HG02840 (cell line): Measurements from ENCODE around the gene WNT7B.

Experiments
- ATAC-seq: cut with Tn5 transposase; IDR thresholded peaks from one replicate; pipeline ENCODE4 v1.9.1; 2021; ENCODE audit warnings: mild to moderate bottlenecking, moderate library complexity, moderate number of reproducible peaks; ENCODE audit not compliant: unreplicated experiment, low FRiP score

The WNT7B gene

DNA sequence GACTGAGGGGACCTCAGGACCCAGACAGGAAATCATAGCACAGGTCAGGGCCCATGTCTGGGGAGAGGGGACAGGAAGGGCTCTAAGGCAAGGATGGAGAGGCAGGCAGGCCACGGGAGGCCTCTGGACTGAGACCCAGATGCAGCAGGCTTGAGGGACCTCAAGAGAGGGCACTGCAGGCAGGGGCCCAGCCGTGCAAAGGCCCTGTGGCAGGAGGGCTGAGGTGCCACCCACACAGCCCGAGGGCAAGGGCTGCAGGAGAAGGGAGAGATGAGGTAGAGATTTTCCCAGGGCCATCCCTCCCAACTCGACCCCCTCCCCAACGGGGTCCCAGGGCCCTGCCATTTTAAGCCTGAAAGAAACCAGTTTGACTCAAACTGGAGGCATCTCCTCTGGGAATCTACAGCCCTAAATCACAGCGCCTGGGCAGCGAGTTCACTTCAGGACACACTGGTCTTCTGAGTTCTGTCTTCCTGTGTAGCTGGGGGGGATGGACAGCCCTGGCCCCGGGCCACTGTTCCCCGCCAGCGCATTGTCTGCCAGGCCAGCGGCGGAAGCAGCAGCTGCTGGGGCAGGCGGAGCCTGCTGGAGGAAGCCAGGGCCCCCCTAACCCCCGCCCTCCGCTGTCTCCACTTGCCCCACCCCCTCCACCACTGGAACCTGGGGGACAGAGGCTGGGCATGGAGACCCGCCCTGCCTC lies 20.3 kb upstream of the WNT7B start:
- no peak for ATAC-seq

DNA sequence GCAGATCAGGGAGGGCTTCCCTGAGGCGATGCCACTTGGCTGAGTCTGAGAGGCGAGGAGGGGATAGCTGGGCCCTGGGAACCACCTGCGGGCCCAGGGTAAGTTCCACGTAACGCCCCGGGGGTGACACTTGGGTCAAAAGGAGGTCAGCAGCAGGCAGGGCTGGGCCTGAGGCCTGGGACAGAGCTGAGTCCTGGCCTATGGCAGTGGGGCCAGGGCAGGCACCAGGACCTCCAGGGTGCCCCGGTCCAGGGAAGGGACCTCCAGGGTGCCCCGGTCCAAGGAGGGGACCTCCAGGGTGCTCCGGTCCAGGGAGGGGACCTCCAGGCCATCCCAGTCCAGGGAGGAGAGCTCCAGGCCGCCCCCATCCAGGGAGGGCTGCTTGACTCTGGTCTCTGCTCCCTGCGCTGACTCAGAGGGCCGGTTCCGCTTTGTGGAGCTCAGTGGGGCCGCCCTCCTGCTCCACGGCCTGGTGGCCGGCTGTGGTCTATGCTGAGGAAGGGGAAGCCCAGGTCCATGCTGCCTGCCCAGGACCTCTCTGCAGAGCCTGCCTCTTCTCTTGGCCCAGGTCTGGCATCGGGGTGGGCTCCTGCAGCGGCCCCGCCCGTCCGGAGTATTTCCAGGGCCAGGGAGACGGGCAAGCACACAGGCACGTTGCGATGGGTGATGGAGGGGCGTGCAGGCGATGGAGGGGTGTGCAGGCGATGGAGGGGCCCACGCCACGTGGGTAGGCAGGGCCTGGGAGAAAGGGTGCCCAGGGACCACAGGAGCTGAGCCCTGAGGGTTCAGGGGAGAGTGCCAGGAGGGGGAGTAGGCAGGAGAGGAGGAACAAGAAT lies 19.5 kb upstream of the WNT7B start:
- no peak for ATAC-seq

DNA sequence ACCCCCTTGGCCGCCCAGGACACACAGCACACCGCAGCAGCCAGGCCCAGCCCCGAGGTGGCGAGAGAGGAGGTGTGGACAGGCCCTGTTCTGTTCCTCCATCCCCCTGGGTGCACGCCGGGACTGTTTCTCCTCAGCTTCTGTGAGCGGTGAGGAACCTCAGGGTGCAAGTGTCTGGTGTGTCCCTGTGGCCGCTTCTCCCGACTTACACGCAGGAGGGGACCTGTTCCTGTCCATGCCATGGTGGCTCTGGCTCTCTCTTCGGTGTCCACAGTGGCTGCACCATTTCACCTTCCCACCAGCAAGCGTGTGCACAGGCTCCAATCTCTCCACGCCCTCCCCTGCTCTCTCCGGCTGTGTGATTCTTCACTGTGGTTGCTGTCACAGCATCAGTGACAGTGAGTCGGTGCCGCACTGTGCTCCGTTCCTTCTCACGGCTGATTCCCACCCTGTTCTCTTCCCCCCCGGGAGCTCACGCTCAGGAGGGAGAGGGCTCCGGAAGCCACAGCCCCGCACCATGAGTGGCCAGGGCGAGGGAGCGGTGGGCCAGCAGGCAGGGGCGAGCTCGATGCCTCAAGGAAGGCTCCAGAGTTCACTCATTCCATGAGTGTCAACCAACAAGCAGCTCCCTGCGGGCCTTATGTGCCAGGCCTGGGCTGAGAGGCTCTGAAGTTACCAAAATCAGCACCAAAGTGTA lies 18.6 kb upstream of the WNT7B start:
- ATAC-seq: no peak

DNA sequence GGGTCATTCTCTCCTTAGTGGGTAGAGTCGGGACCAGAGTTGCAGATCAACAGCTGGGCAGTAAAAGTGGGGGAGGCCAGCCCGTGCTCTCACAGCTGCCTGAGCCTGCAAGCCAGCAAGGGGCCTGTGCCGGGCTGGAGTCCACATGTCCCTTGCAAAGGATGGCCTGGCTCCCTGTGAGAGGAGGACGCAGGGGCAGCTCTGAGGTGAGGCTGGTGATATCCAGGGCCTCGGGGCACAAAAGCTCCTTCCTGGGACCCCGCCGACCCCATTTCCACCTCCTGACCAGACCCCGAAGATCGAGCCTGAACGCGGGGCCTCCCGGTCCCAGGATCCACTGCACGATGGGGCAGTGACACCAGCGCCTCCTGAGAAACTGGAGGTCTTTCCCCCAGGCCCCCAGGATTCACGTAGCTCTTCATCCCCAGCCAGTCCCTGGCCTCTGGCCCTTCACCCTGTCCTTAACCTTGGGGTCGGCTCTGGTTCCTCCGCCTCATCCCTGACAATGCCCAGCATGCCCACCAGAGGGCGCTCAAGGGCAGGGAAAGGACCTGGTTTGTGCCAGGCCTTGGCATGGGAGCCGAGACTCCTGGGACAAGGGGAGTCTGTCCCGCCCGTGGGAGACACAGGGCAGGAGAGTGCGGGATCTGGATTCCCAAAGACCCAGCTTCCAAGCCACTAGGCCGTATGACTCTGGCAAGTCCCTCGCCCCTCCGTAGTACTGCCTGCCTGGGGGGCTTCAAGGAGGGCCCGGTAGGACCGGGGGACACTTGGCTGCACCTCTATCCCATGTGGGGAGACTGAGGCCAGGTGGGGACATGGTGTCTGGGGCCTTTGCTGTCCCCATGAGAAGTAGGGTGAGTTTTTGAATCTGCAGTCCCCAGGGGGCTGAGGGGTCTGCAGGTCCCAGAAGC lies 17.8 kb upstream of the WNT7B start:
- ATAC-seq: no peak

DNA sequence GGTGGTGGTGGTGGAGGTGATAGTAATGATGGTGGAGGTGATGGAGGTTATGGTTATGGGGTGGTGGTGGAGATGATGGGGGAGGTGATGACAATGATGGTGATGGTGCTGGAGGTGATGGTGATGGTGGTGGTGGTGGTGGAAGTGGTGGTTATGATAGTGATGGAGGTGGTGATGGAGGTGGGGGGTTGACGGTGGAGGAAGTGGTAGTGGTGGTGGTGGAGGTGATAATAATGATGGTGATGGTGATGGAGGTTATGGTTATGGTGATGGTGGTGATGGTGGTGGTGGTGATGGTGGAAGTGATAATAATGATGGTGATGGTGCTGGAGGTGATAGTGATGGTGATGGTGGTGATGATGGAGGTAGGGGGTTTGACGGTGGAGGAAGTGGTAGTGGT lies 16.9 kb upstream of the WNT7B start:
- no peak for ATAC-seq

DNA sequence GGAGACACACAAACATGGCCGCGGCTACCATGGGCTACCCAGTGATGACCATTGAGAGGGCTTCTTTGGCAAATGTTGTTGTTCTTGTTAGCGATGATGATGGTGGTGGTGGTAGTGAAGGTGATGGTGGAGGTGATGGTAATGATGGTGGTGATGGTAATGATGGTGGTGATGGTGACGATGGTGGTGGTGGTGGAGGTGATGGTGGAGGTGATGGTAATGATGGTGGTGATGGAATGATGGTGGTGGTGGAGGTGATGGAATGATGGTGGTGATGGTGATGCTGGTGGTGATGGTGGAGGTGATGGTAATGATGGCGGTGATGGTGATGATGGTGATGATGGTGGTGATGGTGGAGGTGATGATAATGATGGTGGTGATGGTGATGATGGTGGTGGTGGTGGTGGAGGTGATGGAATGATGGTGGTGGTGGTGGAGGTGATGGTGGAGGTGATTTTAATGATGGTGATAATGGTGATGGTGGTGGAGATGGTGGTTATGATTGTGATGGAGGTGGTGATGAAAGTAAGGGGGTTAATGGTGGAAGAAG lies 16.3 kb upstream of the WNT7B start:
- ATAC-seq: no peak

DNA sequence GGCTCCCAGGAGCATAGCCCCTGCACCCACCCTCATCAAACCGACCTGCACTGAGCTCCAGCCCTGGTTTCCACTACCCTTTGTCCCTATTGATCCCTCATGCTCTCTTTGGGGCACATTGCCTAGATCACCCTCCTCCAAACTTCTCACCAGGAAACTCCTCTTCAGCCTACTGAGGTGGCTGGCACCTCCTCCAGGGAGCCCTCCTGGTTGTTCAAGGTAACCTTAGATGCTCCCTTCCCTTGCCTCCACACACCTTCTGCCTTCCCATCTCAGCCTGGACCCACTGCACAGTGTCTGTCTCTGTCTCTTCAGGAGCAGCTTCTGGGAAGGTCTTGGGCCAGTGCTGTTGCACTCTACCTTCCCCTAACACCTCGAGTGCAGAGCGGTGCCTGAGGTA lies 15.8 kb upstream of the WNT7B start:
- no peak for ATAC-seq

DNA sequence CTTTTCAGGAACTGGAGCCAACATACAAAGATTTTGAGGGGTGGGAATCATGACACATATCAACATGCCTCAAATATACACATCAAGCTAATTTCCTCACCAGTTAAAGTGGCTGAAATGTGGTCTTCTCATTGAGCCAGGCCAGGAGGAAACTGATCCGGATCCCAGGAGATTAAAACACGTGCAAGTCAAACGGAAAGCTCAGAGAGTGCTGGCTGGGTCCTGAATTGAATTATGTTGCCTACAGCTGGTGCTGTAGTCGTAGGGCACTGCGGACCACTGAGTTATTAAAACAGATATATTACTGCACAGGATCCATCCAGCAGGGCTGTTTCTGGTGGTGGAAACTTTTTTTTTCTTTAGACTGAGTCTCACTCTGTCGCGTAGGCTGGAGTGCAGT lies 14.1 kb upstream of the WNT7B start:
- no peak for ATAC-seq

DNA sequence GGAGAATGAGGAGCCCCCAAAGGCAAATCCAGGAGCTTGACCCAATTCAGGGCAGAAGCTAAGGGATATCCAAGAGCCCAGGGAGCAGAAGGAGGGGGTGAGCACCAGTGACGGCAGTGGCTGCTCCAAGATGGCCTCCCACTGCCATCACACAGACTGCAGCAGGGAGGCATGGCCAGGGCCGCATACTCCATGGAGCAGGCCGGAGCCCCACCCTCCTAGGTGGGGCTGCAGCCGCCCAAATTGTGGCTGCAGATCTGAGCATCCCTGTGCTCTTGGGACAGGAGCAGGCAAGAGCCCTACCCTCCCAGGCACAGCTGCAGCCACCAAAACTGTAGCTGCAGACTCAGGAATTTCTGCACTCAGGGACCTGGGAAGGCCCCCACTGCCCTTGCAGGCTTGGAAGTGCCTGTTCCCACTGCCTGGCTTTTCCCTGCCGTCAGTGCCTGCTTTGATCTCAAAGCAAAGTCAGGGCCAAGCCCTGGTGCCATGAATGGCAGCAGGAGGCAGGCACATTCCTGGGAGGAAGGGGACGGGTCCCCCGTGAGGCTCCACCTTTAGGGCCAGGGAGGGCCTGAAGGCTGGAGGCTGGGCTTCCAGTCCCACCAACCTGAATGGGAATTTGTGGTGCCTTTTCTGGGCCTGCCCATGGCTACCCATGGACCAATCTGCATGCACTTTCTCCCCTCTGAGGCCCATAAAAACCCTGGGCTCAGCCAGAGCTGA lies 10.3 kb upstream of the WNT7B start:
- ATAC-seq: no peak

DNA sequence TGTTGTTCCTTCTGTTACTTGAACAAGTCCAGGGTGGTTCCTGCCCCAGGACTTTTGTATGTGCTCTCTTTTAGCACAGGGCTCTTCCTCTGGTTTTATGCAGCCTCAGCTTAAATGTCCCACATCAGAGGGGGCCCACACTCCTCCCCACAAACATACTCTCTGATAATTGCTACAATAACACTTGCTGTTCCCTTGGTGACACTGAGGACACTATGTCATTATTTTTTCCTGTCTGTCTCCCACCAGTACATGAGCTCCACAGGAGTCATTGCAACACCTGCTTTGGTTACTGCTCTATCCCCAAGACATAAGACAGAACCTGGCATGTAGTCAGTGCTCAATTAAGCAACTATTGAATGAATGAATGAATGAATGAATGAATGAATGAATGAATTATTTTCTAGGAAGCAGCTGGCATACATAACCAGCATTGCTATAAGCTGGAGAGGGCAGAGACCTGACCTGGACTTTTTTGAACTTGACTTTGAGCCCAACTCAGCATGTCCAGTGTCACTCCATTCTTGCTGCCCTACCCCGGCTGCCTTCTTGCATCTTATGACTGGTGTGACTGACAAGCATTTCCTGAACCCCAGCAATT lies 7.5 kb upstream of the WNT7B start:
- no peak for ATAC-seq

DNA sequence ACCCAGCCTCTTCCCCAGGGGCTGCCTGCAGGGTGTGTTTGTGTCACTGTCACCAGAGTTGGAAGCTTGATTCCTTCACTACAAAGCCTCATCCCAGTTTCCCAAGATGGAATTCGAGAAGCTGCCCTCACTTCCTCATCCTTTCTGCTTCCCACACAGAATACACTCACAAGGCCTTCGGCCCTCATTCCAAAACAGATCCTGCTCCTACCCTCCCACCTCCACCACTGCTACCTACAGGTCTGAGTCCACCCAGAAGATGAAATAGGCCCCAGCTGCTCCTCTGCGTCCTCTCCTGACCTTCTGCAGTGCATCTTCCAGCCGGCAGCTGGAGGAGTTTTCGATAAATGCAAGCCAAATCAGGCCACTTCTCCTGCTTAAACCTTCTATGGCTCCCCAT lies 6.8 kb upstream of the WNT7B start:
- ATAC-seq: no peak

DNA sequence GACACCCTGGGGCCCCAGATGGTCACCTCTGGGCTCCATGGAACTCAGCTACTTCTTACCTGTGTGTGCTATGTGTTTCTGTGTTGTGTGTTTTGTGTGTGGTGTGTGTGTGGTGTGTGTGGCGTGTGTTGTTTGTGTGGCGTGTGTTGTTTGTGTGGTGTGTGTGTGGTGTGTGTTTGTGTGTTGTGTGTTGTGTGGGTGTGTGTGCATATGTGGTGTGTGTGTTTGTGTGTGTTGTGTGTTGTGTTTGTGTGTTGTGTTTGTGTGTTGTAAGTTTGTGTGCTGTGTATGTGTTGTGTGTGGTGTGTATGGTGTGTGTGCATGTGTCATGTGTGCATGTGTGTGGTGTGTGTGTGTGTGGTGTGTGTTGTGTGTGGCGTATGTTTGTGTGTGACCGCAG lies 3.8 kb upstream of the WNT7B start:
- ATAC-seq: no peak

DNA sequence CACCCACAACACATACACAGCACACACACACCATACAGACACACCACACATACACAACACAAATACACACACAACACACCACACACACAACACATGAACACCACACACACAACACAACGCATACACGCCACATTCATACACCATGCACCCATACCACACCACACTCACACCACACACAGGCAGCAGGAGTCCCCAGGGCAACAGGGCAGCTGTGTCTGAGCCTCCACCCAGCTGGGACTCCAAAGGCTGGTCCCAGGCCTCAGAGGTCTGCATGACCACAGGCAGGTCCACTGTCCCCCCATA lies 3.3 kb upstream of the WNT7B start:
- no peak for ATAC-seq

DNA sequence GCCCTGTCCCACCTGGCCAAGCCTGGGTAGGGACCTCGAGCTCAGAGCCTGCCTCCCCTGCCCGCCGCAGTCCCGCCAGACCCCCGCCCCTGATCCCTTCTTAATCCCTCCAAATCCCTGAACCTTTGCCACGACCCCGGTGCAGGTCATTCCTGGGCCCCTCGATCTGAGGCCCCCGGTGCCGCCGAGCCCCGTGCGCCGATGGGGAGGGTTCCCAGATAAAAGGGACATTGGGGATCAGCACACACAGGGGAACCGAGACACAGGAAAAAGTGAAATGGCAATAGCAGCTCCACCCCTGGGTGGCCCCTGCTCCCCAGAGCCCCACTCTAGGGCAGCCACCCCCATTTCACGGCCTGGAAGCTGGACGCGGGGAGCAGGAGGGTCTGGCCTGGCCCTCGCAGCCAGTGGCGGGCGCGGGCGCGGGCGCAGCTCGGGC lies 1.3 kb upstream of the WNT7B start:
- no peak for ATAC-seq

DNA sequence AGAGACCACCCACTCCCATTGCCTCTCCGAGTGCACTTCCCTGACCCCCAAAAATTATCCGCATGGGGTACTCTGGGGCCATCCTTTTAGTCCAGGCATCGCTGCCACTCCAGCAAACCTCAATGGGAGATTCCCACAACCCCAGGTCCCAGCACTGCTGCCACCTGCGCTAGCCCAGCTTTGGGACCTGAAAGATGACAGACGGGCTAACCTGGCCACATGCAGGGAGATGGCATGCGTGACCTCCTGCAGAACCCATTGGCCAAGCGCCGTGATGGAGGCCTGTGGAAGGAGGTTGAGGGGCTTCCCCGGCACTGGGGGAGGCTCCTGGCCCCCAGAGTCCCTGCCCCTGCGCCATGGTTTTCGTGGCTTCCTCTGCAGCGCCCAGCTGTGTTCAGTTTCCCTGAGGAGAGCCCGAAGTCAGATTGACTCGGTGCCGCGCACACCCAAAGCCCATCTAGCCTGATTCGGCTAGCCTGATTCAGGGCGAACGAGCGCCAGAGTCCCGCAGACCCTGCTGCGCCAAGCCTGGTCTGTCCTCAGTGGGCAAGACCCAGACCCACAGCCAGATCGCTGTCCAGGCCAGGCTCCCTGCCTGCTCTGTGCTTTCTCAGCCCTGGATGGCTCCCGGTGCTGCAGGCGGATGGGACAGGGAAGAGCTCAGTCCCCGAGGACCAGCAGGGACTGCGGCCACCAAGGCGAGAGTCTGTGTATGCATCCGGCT lies 751 bp upstream of the WNT7B start:
- ATAC-seq: no peak

DNA sequence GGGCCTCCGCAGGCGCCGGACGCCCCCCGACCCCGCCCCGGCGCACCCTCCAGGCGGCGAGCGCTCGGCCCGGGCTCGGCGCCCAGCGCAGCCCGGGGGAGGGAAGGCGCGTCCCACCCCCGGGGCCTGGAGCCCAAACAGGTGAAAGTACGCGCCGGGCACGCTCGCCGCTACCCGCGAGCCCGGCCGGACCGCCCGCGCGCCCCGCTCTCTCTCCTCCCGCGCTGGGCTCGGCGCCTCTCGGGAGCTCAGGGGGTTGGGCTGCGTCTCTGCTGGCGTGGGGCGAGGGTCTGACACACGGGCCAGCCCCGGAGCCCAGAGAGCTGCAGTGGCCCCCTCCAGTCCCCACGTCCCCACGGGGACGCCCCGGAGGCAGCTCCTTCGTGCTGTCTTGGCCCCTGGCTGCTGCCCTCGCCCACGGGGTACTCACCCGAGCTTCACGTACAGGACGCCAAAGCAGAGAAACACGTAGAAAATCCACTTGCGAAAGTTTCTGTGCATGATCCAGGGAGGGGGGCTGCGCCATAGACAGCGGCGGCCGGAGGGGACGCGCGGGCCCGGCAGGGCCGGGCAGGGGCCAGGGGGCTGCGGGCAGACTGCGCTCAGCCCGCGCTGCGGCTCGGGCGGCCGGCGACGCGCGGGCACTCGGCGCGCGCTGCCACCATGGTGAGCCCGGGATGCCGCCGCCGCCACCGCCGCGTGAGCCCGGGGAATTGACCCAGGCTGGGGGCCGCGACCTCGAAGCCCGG lies 534 bp downstream of the WNT7B start:
- ATAC-seq: no peak

DNA sequence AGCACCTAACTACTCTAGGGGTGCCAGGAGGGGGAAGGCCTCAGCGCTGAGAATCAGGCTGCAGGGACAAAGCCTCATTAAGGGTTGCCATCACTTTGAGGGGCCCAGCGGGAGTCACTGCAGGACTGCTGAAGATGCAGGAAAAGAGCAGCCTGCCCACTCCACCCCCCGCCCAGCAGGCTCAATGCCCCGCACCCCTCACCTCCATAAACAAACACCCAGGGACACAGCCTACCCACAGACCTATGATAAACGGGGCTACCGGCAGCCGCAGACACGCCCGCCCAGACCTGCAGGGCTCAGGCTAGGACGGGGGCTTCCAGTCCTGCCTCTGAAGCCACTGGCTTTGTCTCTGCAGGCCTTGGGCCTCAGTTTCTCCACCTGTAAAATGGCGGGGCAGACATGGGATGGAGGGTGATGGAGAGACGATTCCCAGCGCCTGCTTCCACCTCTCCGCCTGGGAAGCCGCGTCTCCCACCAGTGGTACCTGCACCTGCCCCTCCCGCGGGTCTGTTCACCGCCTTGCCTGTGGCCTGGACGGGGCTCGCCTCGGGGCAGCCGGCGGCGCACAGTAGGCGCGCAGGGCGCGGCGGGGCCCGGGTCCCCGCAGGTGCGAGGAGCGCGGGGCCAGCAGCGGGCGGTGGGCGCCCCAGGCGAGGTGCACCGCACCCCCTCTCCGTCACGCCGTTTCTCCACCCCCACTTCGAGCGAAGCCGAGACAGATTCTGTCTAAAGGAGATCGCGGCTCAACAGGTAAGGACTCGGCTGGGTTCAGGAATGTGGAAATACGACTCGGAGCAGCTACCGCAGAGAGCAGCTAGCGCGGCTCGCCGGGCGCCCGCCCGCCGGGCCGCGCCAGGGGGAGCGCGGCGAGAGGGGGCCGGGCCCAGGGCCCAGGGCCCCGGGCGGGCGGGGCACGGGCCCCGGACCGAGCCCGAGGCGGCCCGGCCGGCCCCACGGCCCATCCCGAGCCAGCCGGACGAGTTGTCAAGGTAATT lies 1.5 kb downstream of the WNT7B start:
- ATAC-seq: no peak
